Mononuclear cell (primary cell): ENCODE measurements around the gene COG1. TPM values are rescaled to one million over a fixed set of nuclear protein-coding genes. Genes with fewer than 3 reads are reported as not detected.
"Not testable (repeated sequence)": the region's sequence is repeated elsewhere in the genome, so short reads cannot be mapped to it uniquely, and the experiment has no call there.

Experiments used
- H3K27me3 ChIP-seq: 2 replicates; pipeline ENCODE4 v1.6.0; 2011; ENCODE audit warnings: low read length, control low read depth; ENCODE audit not compliant: insufficient read depth
- H3K4me1 ChIP-seq: 2 replicates; pipeline ENCODE4 v1.5.1; 2011; ENCODE audit warnings: mild to moderate bottlenecking, low read length, control low read depth; ENCODE audit not compliant: insufficient read depth
- H3K4me3 ChIP-seq: 2 replicates; pipeline ENCODE4 v1.5.1; 2011; ENCODE audit warnings: mild to moderate bottlenecking, low read length, moderate library complexity
- H3K9me3 ChIP-seq: 2 replicates; pipeline ENCODE4 v1.5.1; 2011; ENCODE audit warnings: low read depth, mild to moderate bottlenecking, control low read depth, low read length
- total RNA-seq: library from RNA; depleted of rRNA; stranded (reverse); fragments of >200 nt; gene quantifications from one replicate; pipeline ENCODE4 v1.2.3, GENCODE V29; 2012

COG1 gene, protein sequence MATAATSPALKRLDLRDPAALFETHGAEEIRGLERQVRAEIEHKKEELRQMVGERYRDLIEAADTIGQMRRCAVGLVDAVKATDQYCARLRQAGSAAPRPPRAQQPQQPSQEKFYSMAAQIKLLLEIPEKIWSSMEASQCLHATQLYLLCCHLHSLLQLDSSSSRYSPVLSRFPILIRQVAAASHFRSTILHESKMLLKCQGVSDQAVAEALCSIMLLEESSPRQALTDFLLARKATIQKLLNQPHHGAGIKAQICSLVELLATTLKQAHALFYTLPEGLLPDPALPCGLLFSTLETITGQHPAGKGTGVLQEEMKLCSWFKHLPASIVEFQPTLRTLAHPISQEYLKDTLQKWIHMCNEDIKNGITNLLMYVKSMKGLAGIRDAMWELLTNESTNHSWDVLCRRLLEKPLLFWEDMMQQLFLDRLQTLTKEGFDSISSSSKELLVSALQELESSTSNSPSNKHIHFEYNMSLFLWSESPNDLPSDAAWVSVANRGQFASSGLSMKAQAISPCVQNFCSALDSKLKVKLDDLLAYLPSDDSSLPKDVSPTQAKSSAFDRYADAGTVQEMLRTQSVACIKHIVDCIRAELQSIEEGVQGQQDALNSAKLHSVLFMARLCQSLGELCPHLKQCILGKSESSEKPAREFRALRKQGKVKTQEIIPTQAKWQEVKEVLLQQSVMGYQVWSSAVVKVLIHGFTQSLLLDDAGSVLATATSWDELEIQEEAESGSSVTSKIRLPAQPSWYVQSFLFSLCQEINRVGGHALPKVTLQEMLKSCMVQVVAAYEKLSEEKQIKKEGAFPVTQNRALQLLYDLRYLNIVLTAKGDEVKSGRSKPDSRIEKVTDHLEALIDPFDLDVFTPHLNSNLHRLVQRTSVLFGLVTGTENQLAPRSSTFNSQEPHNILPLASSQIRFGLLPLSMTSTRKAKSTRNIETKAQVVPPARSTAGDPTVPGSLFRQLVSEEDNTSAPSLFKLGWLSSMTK
- total RNA-seq, result 28.9 TPM

GRCh38 chr17:73192894-73193701, at the start of gene COG1:
Gene COG1 (plus strand): TSS chr17:73193055. CDS start chr17:73193070, 15 bp downstream.
- peak within 1 kb of the TSS; percentile 94 for H3K4me3 ChIP-seq
- peaks cover 23% of the 10 kb centered on the region for H3K4me1 ChIP-seq
- H3K9me3 ChIP-seq, result no peaks in the 10 kb centered on the region
- no peaks in the 10 kb centered on the region for H3K27me3 ChIP-seq

GRCh38 chr17:73144209-73144608, 48.6 kb upstream of the COG1 start:
- H3K4me3 ChIP-seq, H3K9me3 ChIP-seq, H3K27me3 ChIP-seq: not testable (repeated sequence)
- H3K4me1 ChIP-seq, result peaks cover 33% of the 10 kb centered on the region

- Histone ChIP-seq H3K4me3 (no peak overlapping the region), H3K9me3 (no peaks in the 10 kb centered on the region), H3K4me1 (peaks cover 33% of the 10 kb centered on the region), H3K27me3 (no peaks in the 10 kb centered on the region)
Measured at GRCh38 chr17:73145641-73146040, 47.2 kb upstream of the COG1 start.

- H3K9me3 ChIP-seq, H3K27me3 ChIP-seq: not testable (repeated sequence)
- peaks cover 31% of the 10 kb centered on the region for H3K4me1 ChIP-seq
- H3K4me3 ChIP-seq, result peak overlapping the region; percentile 16
Measured at GRCh38 chr17:73147791-73148190, 45.1 kb upstream of the COG1 start.

DNA sequence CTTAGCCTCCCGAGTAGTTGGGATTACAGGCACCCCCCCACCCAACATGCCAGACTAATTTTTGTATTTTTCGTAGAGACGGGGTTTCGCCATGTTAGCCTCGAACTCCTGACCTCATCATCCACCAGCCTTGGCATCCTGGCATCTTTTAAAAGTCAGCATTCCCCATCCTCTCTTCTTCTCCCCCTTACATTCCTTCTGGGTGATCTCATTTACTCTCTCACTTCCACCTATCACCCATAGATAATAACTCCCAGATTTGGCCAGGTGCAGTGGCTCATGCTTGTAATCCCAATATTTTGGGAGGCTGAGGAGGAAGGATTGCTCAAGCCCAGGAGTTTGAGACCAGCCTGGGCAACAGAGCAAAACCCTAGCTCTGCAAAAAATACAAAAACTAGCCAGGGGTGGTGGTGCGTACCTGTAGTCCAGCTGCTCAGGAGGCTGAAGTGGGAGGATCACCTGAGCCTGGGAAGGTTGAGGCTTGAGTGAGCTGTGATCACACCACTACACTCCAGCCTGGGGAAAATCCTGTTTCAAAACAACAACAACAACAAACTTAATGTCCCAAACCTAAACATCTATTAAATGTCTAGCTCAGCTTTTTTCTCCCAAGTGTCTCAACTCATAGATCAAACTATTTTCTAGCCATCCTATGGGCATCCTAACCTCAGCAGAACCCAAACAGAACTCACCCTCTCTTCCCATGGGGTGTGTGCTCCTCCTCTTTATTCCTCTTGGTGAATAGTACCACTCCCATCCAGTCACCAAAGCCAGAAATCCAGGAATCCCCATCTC, 44.1 kb upstream of the COG1 start:
- no peaks in the 10 kb centered on the region for H3K9me3 ChIP-seq
- no peak overlapping the region for H3K4me3 ChIP-seq
- no peaks in the 10 kb centered on the region for H3K27me3 ChIP-seq
- peaks cover 26% of the 10 kb centered on the region for H3K4me1 ChIP-seq

DNA sequence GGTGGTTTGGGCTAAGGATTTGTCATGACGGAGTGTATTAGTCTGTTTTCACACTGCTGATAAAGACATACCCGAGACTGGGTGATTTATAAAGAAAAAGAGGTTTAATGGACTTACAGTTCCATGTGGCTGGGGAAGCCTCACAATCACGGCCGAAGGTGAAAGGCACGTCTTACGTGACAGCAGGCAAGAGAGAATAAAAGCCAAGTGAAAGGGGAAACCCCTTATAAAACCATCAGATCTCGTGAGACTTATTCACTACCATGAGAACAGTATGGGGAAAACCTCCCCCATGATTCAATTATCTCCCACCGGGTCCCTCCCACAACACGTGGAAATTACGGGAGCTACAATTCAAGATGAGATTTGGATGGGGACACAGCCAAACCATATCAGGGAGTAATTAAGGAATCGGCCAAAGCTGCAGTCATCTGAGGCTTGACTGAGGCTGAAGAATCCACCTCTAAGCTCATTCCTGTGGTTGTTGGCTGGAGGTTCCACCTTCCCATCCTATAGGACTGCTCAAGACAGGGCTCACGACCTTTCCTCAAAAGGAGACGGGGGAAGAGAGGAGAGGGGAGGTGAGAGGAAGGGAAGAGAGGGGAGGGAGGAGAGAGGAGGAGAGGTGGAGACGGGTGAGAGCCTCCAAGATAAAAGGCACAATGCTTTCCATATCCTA, 42.1 kb upstream of the COG1 start:
- peaks cover 21% of the 10 kb centered on the region for H3K4me1 ChIP-seq

GRCh38 chr17:73151916-73152632, 40.8 kb upstream of the COG1 start:
- Histone ChIP-seq H3K4me3 (no peak overlapping the region), H3K27me3 (no peaks in the 10 kb centered on the region), H3K9me3 (no peaks in the 10 kb centered on the region), H3K4me1 (peaks cover 28% of the 10 kb centered on the region)

More for the DNA sequence above, 42.1 kb upstream of the COG1 start:
- not testable (repeated sequence) for H3K9me3 ChIP-seq, H3K4me3 ChIP-seq, H3K27me3 ChIP-seq

- Histone ChIP-seq H3K27me3 (no peaks in the 10 kb centered on the region), H3K4me1 (peaks cover 28% of the 10 kb centered on the region), H3K4me3 (no peak overlapping the region), H3K9me3 (no peaks in the 10 kb centered on the region)
Measured at GRCh38 chr17:73155410-73156165, 37.3 kb upstream of the COG1 start.

GRCh38 chr17:73156166-73156840, 36.6 kb upstream of the COG1 start:
- H3K4me1 ChIP-seq, result peaks cover 27% of the 10 kb centered on the region
- H3K9me3 ChIP-seq, result no peaks in the 10 kb centered on the region
- H3K4me3 ChIP-seq, result no peak overlapping the region
- H3K27me3 ChIP-seq, result peaks cover 7% of the 10 kb centered on the region

DNA sequence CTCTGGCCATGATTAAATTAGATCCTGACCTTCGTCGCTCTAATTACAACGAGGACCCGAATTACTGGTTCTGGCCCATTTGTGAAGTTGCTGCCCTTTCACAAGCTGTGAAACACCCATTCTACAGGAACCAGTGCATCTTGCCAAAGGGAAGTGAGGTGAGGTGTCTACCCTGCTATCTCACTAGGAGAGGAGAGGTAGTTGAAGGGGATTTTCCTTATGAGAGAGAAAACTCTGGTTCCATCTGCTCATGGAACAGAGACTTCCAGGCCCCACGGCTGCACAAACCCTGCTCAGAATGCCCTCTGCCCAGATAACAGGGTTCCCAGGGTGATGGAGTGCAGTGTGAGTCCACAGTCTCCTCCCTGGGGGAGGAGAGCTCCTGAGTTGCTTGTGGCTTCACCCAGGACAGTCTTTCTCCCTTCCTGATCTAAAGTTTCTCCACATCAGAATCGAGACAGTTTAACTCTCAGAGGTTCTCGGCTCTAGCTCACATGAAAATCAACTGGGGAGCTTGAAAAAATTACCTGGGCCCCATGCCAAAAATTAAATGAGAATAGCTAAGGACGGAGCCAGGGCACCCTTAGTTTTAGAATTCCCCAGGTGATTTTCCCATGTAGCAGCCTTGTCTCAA, 35.9 kb upstream of the COG1 start:
- H3K27me3 ChIP-seq, result peaks cover 9% of the 10 kb centered on the region
- H3K4me3 ChIP-seq, result no peak overlapping the region
- no peaks in the 10 kb centered on the region for H3K9me3 ChIP-seq
- peaks cover 20% of the 10 kb centered on the region for H3K4me1 ChIP-seq

DNA sequence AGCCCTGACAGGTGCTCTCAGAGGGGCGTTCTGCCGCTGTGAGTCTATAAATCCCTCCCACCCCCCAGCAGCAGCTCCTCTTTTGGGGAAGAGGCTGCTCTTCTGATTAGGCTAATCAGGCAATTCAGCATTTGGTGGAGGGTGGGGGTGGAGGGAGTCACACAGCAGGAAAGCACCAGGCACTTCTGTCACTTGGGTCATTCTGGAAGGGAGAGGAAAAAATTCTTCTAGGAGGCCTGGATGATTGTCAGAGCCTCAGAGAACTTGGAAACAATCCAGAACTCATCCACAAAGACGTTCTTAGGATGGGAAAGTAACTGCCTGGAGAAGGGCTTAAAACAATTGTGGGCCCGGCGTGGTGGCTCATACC, 35.3 kb upstream of the COG1 start:
- Histone ChIP-seq H3K27me3 (peaks cover 9% of the 10 kb centered on the region), H3K4me1 (peaks cover 15% of the 10 kb centered on the region), H3K9me3 (no peaks in the 10 kb centered on the region), H3K4me3 (no peak overlapping the region)

- peaks cover 9% of the 10 kb centered on the region for H3K4me1 ChIP-seq
- no peak overlapping the region for H3K4me3 ChIP-seq
- no peaks in the 10 kb centered on the region for H3K9me3 ChIP-seq
- H3K27me3 ChIP-seq, result peaks cover 14% of the 10 kb centered on the region
Measured at GRCh38 chr17:73158133-73158532, 34.7 kb upstream of the COG1 start.
